ENCODE results near the gene KCNQ2.

KCNQ2 gene

GRCh38 chr20:63365601-63366389, 106.7 kb downstream of the KCNQ2 start:
- no peaks in the 10 kb centered on the region for H3F3A ChIP-seq (ENCODE audit: control insufficient read depth, insufficient read depth)
- no peaks in the 10 kb centered on the region for H4K20me1 ChIP-seq (ENCODE audit: control insufficient read depth, insufficient read depth, low read depth, low read length)
- no peak overlapping the region for H3K4me3 ChIP-seq (ENCODE audit: low read length)
- H3K9me2 ChIP-seq (replicated peaks; ENCODE audit: control insufficient read depth, low read length): no peaks in the 10 kb centered on the region
- no peak for TF ChIP-seq EZH2phosphoT487 (IDR thresholded peaks at IDR 0.05; ENCODE audit: borderline replicate concordance, low read length)
- TF ChIP-seq CTCF (IDR thresholded peaks at IDR 0.05; ENCODE audit: low read depth, low read length, poor library complexity, severe bottlenecking): no peak
- H3K27me3 ChIP-seq (ENCODE audit: control insufficient read depth, low read length): no peaks in the 10 kb centered on the region
- no peaks in the 10 kb centered on the region for H3K36me3 ChIP-seq (ENCODE audit: control insufficient read depth, low read length)
- H3K4me2 ChIP-seq (ENCODE audit: low read length): no peak overlapping the region
- H3K4me1 ChIP-seq (ENCODE audit: control insufficient read depth, low read length): no peaks in the 10 kb centered on the region
- no peak overlapping the region for H3K27ac ChIP-seq (ENCODE audit: low read depth, low read length)
- H3K79me2 ChIP-seq (ENCODE audit: control insufficient read depth, low read length): no peaks in the 10 kb centered on the region
- no peaks in the 10 kb centered on the region for H3K9me3 ChIP-seq (ENCODE audit: control insufficient read depth, insufficient read depth, low read length)

- Histone ChIP-seq H3K4me2 (ENCODE audit: low read length) (no peak overlapping the region), H3F3A (ENCODE audit: control insufficient read depth, insufficient read depth) (no peaks in the 10 kb centered on the region), H3K27me3 (ENCODE audit: control insufficient read depth, low read length) (no peaks in the 10 kb centered on the region), H3K36me3 (ENCODE audit: control insufficient read depth, low read length) (no peaks in the 10 kb centered on the region), H3K9me3 (ENCODE audit: control insufficient read depth, insufficient read depth, low read length) (no peaks in the 10 kb centered on the region), H4K20me1 (ENCODE audit: control insufficient read depth, insufficient read depth, low read depth, low read length) (no peaks in the 10 kb centered on the region), H3K9me2 (replicated peaks; ENCODE audit: control insufficient read depth, low read length) (no peaks in the 10 kb centered on the region), H3K27ac (ENCODE audit: low read depth, low read length) (no peak overlapping the region), H3K79me2 (ENCODE audit: control insufficient read depth, low read length) (no peaks in the 10 kb centered on the region), H3K4me1 (ENCODE audit: control insufficient read depth, low read length) (no peaks in the 10 kb centered on the region), H3K4me3 (ENCODE audit: low read length) (no peak overlapping the region)
- TF ChIP-seq CTCF (IDR thresholded peaks at IDR 0.05; ENCODE audit: low read depth, low read length, poor library complexity, severe bottlenecking): no peak
- TF ChIP-seq EZH2phosphoT487 (IDR thresholded peaks at IDR 0.05; ENCODE audit: borderline replicate concordance, low read length): no peak
These were observed 107.5 kb downstream of the KCNQ2 start for GRCh38 chr20:63364801-63365585.

GRCh38 chr20:63363981-63364561, 108.4 kb downstream of the KCNQ2 start:
- Histone ChIP-seq H3K36me3 (ENCODE audit: control insufficient read depth, low read length) (no peaks in the 10 kb centered on the region), H4K20me1 (ENCODE audit: control insufficient read depth, insufficient read depth, low read depth, low read length) (no peaks in the 10 kb centered on the region), H3K4me3 (ENCODE audit: low read length) (no peak overlapping the region), H3K27ac (ENCODE audit: low read depth, low read length) (no peak overlapping the region), H3K9me2 (replicated peaks; ENCODE audit: control insufficient read depth, low read length) (no peaks in the 10 kb centered on the region), H3K27me3 (ENCODE audit: control insufficient read depth, low read length) (no peaks in the 10 kb centered on the region), H3F3A (ENCODE audit: control insufficient read depth, insufficient read depth) (no peaks in the 10 kb centered on the region), H3K9me3 (ENCODE audit: control insufficient read depth, insufficient read depth, low read length) (no peaks in the 10 kb centered on the region), H3K4me2 (ENCODE audit: low read length) (no peak overlapping the region), H3K4me1 (ENCODE audit: control insufficient read depth, low read length) (no peaks in the 10 kb centered on the region), H3K79me2 (ENCODE audit: control insufficient read depth, low read length) (no peaks in the 10 kb centered on the region)
- no peak for TF ChIP-seq CTCF (IDR thresholded peaks at IDR 0.05; ENCODE audit: low read depth, low read length, poor library complexity, severe bottlenecking)
- no peak for TF ChIP-seq EZH2phosphoT487 (IDR thresholded peaks at IDR 0.05; ENCODE audit: borderline replicate concordance, low read length)
